Measurements from ENCODE around the gene SPRYD4. TPM values are rescaled to one million over a fixed set of nuclear protein-coding genes. Genes with fewer than 3 reads are reported as not detected.

SPRYD4 gene
- total RNA-seq, 4 donors from 2014 or later: 2.8 to 4.6 (median 4.3) TPM

DNA sequence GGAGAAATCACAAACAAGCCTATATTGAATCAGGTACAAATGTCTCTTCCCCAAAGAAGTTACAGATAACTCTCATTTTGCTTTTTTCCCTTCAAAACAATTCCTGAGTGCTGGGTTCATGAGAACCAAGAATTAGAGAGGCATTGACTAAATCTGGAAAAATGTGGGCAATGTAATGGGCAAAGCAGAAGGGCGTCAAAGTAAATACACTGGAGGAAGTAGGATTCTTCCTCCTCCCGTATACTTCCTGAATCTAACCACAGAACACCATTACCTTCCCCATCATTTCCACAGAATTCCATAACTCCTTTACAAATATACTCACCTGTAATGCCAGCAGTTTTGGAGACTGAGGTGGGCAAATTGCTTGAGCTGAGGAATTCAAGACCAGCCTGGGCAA is 50.2 kb downstream of the SPRYD4 start:
- no peak for DNase-seq
- H3K36me3 ChIP-seq: no peaks in the 10 kb centered on the region
- H3K27ac ChIP-seq: peak overlapping the region in 2 of 3 donors; percentile 93 to 96
- no peaks in the 10 kb centered on the region for H3K9me3 ChIP-seq
- WGBS, 2 donors: 41 to 52% methylated on average over 2 of the region's 2 CpGs
- no peak overlapping the region for H3K4me3 ChIP-seq (replicated peaks in 1 of 3)
- no peaks in the 10 kb centered on the region for H3K27me3 ChIP-seq
- TF ChIP-seq, protein P1, sequence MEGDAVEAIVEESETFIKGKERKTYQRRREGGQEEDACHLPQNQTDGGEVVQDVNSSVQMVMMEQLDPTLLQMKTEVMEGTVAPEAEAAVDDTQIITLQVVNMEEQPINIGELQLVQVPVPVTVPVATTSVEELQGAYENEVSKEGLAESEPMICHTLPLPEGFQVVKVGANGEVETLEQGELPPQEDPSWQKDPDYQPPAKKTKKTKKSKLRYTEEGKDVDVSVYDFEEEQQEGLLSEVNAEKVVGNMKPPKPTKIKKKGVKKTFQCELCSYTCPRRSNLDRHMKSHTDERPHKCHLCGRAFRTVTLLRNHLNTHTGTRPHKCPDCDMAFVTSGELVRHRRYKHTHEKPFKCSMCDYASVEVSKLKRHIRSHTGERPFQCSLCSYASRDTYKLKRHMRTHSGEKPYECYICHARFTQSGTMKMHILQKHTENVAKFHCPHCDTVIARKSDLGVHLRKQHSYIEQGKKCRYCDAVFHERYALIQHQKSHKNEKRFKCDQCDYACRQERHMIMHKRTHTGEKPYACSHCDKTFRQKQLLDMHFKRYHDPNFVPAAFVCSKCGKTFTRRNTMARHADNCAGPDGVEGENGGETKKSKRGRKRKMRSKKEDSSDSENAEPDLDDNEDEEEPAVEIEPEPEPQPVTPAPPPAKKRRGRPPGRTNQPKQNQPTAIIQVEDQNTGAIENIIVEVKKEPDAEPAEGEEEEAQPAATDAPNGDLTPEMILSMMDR (IDR thresholded peaks at IDR 0.05): no peak
- no peak for TF ChIP-seq POLR2A (IDR thresholded peaks at IDR 0.05)
- intact Hi-C loops (cut with DNase I): loop anchor here (10.0 kb wide), 1 partner anchor 116 kb away; the partner anchor contains the start of gene BAZ2A
- H3K4me1 ChIP-seq: peaks cover 31 to 50% of the 10 kb centered on the region in 2 donors

DNA sequence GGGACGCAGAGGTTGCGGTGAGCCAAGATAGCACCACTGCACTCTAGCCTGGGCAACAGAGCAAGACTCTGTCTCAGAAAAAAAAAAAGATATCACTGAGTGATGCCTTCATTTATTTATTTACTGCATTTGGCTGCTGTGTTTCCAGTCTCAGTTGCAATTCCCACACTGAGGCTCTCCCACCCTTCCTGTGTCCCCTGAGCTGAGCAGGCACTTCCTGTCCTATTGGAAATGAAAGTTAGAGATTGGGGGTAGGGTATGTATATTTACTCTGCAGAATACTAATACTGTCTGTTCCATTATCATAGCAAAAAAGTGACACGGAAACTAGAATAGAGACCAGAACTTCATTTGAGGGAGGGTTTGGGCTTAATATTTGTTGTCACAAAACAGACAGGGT is 51.7 kb downstream of the SPRYD4 start:
- no peak for DNase-seq
- H3K4me1 ChIP-seq: peaks cover 38 to 59% of the 10 kb centered on the region in 2 donors

DNA sequence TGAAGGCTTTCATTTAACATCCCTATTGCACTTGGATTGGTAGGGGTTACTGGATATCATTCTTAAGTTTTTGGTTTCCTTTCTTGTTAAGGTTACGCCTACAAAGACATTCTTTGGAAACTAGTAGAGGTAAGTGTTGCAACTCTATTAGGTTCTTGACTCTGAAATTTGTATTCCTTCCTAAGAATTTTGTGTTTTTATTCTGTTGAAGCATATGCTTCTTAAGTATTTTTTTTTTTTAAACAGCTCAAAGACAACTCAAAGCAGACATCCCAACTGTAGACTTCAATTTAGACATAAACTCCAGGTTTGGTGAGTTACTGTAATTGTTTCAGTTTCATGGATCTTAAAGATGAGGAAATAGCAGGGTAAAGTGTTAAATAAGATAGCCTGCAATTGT is 52.1 kb downstream of the SPRYD4 start:
- intact Hi-C loops (cut with DNase I): no loop called here
- Histone ChIP-seq H3K27ac (peak overlapping the region; percentile 86 to 96 (median 93)), H3K36me3 (no peaks in the 10 kb centered on the region), H3K4me1 (peaks cover 38 to 64% of the 10 kb centered on the region in 2 donors), H3K9me3 (no peaks in the 10 kb centered on the region), H3K4me3 (replicated peaks in 1 of 3) (no peak overlapping the region), H3K27me3 (no peaks in the 10 kb centered on the region)
- TF ChIP-seq, protein P1 (IDR thresholded peaks at IDR 0.05): no peak
- TF ChIP-seq POLR2A (IDR thresholded peaks at IDR 0.05): no peak
- DNase-seq: no peak
- WGBS, 2 donors: 10 to 28% methylated on average over 1 of the region's 1 CpG

More for the DNA sequence above, 51.7 kb downstream of the SPRYD4 start:
- WGBS, 2 donors: 76 to 79% methylated on average over 3 of the region's 3 CpGs
- Histone ChIP-seq H3K36me3 (no peaks in the 10 kb centered on the region), H3K27me3 (no peaks in the 10 kb centered on the region), H3K27ac (peak overlapping the region; percentile 86 to 96 (median 93)), H3K4me3 (replicated peaks in 1 of 3) (no peak overlapping the region), H3K9me3 (no peaks in the 10 kb centered on the region)
- TF ChIP-seq, protein P1 (IDR thresholded peaks at IDR 0.05): no peak
- intact Hi-C loops (cut with DNase I): no loop called here

DNA sequence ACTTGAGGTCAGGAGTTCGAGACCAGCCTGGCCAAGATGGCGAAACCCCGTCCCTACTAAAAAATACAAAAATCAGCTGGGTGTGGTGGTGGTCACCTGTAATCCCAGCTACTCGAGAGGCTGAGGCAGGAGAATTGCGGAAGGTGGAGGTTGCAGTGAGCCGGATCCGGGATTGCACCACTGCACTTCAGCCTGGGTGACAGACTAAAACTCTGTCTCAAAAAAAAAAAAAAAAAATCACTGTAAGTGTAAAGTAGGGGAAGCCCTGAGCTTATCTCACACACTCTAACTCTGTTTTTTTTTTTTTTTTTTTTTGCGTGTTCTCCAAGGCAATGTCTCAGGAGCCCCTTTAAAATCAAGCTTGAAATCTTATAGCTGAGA is 52.8 kb downstream of the SPRYD4 start:
- Histone ChIP-seq H3K9me3 (no peaks in the 10 kb centered on the region), H3K4me1 (peaks cover 44 to 70% of the 10 kb centered on the region in 2 donors), H3K4me3 (replicated peaks in 1 of 3) (peak overlapping the region in 2 of 3 donors; percentile 2 to 48), H3K27me3 (no peaks in the 10 kb centered on the region), H3K36me3 (no peaks in the 10 kb centered on the region), H3K27ac (peak overlapping the region; percentile 86 to 96 (median 93))
- DNase-seq: peak; percentile 40 to 50
- TF ChIP-seq, protein P1 (IDR thresholded peaks at IDR 0.05): no peak
- no peak for TF ChIP-seq POLR2A (IDR thresholded peaks at IDR 0.05)
- 55 to 64% methylated on average over 8 of the region's 8 CpGs for WGBS, 2 donors
- intact Hi-C loops (cut with DNase I): no loop called here

DNA sequence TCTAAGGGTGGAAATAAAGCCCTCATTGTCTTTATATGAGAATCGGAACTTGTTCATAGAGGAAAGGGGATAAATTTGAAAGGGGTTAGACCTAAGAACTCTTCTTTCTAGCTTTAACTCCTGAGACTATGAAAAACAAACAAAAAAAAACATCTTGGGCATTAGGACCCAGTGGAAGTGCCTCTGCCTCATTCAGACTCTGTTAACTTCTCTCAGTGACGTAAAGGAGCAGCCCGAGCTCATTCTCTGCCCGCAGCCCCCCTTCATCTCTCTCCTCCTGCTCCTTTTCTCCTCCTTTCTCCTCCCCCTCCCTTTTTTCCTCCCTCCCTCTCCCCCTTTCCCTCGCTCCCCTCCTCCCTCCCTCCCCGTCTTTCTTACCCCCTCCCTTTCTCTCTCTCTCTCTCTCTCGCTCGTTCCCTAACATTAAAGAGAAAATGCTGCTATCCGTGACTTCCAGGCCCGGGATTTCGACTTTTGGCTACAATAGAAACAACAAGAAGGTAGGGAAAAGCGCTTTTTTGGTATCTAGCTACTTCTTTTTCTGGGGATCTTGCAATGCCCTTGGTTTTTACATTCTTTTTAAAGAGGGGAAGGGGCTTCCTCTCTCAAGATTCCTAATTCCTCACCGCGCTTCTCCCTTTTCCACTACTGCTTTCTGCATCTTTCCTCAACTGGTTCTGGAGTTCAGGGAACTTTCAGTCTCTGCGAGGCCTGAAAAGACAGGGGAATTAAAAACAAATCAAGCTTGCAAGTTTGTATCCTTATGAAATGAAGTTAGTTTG is 53.4 kb downstream of the SPRYD4 start, which contains the start of gene RBMS2:
Gene RBMS2, plus strand, starts transcription at position 231 of the 782 bp plus-strand sequence. Its CDS starts 204 bp downstream, at position 435.
- H3K9me3 ChIP-seq: no peaks in the 10 kb centered on the region
- TF ChIP-seq, protein P1 (IDR thresholded peaks at IDR 0.05): no peak
- TF ChIP-seq POLR2A (IDR thresholded peaks at IDR 0.05): peak in 1 of 2 donors; percentile 46
- intact Hi-C loops (cut with DNase I): no loop called here
- H3K27me3 ChIP-seq: no peaks in the 10 kb centered on the region
- DNase-seq: peak; percentile 89 to 92
- WGBS, 2 donors: 1 to 3% methylated on average over 15 of the region's 15 CpGs
- H3K4me1 ChIP-seq: peaks cover 50 to 66% of the 10 kb centered on the region in 2 donors
- peak within 1 kb of the TSS; percentile 86 to 96 (median 93) for H3K27ac ChIP-seq
- peak within 1 kb of the TSS; percentile 13 to 61 (median 48) for H3K4me3 ChIP-seq (replicated peaks in 1 of 3)
- no peaks in the 10 kb centered on the region for H3K36me3 ChIP-seq

Data from thyroid gland (tissue), 4 donors.